WERI-Rb-1 (cell line): ENCODE results near the gene CELF6.

Experiments used
- DNase-seq: peaks from one replicate; pipeline ENCODE4 v3.0.0-alpha.2; 2020
- H3K27ac ChIP-seq: fragments of 250-450 bp; sonication (Bioruptor Pico); 2 replicates; pipeline ENCODE4 v1.5.1; 2020; ENCODE audit warnings: mild to moderate bottlenecking, moderate library complexity
- H3K27me3 ChIP-seq: fragments of 250-450 bp; sonication (Bioruptor Pico); 2 replicates; pipeline ENCODE4 v1.5.1; 2021; ENCODE audit warnings: mild to moderate bottlenecking, low read depth, moderate library complexity; ENCODE audit not compliant: insufficient read depth, severe bottlenecking
- H3K36me3 ChIP-seq: fragments of 250-450 bp; sonication (Bioruptor Pico); 2 replicates; pipeline ENCODE4 v1.5.1; 2020; ENCODE audit warnings: mild to moderate bottlenecking, moderate library complexity
- H3K4me3 ChIP-seq: 2 replicates; pipeline ENCODE4 v1.5.1; 2011; ENCODE audit warnings: low read depth, mild to moderate bottlenecking, control low read depth, low read length
- H3K9me3 ChIP-seq: fragments of 250-450 bp; sonication (Bioruptor Pico); 2 replicates; pipeline ENCODE4 v1.5.1; 2021; ENCODE audit warnings: mild to moderate bottlenecking, moderate library complexity; ENCODE audit not compliant: severe bottlenecking
- CTCF ChIP-seq: IDR thresholded peaks from 2 replicates; pipeline ENCODE4 v1.5.1; 2011; ENCODE audit warnings: low read depth, mild to moderate bottlenecking, control low read depth, inconsistent platforms, low read length

The CELF6 gene

GRCh38 chr15:72271895-72272212 lies 48.1 kb downstream of the CELF6 start:
- Histone ChIP-seq H3K27ac (peak overlapping the region; percentile 94), H3K27me3 (no peaks in the 10 kb centered on the region), H3K36me3 (peaks cover 37% of the 10 kb centered on the region), H3K4me3 (peak overlapping the region; percentile 91), H3K9me3 (no peaks in the 10 kb centered on the region)
- DNase-seq: peak; percentile 30
- no peak for TF ChIP-seq CTCF

GRCh38 chr15:72271221-72271620 lies 48.7 kb downstream of the CELF6 start:
- Histone ChIP-seq H3K4me3 (peak overlapping the region; percentile 91), H3K27me3 (no peaks in the 10 kb centered on the region), H3K27ac (peak overlapping the region; percentile 94; the same call in 1 of the 2 replicates), H3K36me3 (peaks cover 43% of the 10 kb centered on the region), H3K9me3 (no peaks in the 10 kb centered on the region)
- no peak for DNase-seq
- TF ChIP-seq CTCF: no peak

DNA sequence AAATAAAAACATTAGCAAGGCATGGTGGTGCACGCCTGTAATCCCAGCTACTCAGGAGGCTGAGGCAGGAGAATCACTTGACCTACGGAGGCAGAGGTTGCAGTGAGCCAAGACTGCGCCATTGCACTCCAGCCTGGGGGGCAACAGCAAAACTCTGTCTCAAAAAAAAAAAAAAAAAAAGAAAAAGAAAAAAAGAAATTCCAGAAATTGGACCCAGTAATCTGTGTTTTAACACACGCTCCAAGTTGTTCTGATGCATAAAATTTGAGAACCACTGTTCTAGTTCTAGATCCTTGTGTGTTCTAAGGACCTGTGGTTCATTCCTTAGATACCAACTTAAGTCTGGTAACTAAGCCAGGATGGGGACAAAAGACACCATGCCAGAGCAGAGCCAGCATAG lies 50.2 kb downstream of the CELF6 start:
- no peak for TF ChIP-seq CTCF
- no peak overlapping the region for H3K27ac ChIP-seq

DNA sequence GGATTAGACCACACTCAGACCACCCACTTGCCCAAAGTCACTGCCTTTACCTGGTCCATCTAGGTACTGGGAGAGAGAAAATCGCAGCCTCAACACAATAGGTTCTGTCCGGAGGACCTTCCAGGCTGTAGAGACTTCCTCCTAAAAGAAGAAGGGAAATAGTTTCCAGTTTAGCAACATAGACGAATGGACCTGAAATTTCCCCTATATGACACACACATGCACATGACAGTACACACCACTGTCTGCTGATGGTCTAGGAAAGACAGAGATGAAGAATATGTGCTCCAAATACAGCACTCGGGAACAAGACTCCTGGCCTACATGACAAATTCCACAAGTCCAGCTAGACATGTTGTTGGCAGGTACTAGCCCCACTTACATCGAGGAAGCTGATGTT lies 54.9 kb downstream of the CELF6 start:
- Histone ChIP-seq H3K4me3 (no peak overlapping the region), H3K9me3 (no peaks in the 10 kb centered on the region), H3K36me3 (peaks cover 97% of the 10 kb centered on the region), H3K27ac (no peak overlapping the region), H3K27me3 (no peaks in the 10 kb centered on the region)
- no peak for DNase-seq
- no peak for TF ChIP-seq CTCF

More for the DNA sequence above, 50.2 kb downstream of the CELF6 start:
- Histone ChIP-seq H3K9me3 (no peaks in the 10 kb centered on the region), H3K36me3 (peaks cover 58% of the 10 kb centered on the region), H3K27me3 (no peaks in the 10 kb centered on the region), H3K4me3 (no peak overlapping the region)
- DNase-seq: no peak

GRCh38 chr15:72252663-72253299 lies 67.2 kb downstream of the CELF6 start:
- H3K4me3 ChIP-seq: no peak overlapping the region
- no peaks in the 10 kb centered on the region for H3K9me3 ChIP-seq
- H3K27me3 ChIP-seq: no peaks in the 10 kb centered on the region
- TF ChIP-seq CTCF: no peak
- no peak for DNase-seq
- peaks cover 89% of the 10 kb centered on the region for H3K36me3 ChIP-seq
- no peak overlapping the region for H3K27ac ChIP-seq

DNA sequence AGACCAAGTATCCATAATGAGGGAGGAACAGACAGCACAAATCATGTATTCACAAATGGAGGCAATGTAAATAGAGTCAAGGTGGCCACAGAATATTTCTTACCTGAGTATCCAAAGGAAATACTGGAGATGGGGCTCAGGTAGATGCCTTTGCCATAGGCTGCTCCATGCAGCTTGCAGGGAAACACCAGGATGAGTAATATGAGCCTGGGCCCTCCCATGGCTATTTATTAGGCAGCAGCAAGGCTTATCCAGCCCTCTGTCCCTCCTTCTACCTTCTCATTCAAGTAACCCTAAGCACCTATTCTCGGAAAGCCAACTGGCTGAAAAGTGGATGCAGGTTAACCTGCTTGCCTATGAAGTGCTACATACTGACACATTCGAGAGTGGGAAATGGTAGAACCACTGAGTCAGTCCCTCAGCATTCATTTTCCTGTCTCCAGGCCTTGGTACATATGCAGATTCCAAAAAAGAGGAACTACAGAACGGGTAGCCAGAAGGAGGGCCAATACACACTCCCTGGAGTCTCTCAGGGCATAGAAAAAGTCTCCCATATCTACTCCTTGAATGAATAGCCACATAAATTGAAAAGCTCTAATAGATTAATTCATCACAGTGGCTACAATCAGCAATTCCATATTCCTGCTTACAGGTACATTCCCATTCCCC lies 70.7 kb downstream of the CELF6 start:
- Histone ChIP-seq H3K9me3 (no peaks in the 10 kb centered on the region), H3K36me3 (peaks cover 84% of the 10 kb centered on the region), H3K27ac (no peak overlapping the region), H3K27me3 (no peaks in the 10 kb centered on the region), H3K4me3 (no peak overlapping the region)
- no peak for DNase-seq
- TF ChIP-seq CTCF: no peak
